SK-N-MC (cell line): ENCODE data around the gene ZBTB9.

Experiments used
- EZH2 ChIP-seq: fragments of 200-600 bp; sonication (generic); IDR thresholded peaks from one replicate; pipeline ENCODE4 v1.6.1; 2017; ENCODE audit warnings: antibody characterized with exemption
- FOXP2 ChIP-seq: optimal IDR thresholded peaks from 2 replicates; pipeline ENCODE3; 2011; ENCODE audit warnings: mild to moderate bottlenecking, moderate library complexity; ENCODE audit not compliant: insufficient read depth; ENCODE audit errors: extremely low read length, control extremely low read depth
- POLR2AphosphoS5 ChIP-seq: IDR thresholded peaks from 2 replicates; pipeline ENCODE4 v1.6.1; 2012; ENCODE audit warnings: mild to moderate bottlenecking, low read depth, low read length, borderline replicate concordance

- TF ChIP-seq POLR2AphosphoS5 (no peak), EZH2 (no peak), FOXP2 (no peak)
These were observed 675 bp downstream of the ZBTB9 start for GRCh38 chr6:33455051-33455450.
